OCI-LY7 (cell line): Measurements from ENCODE around the gene MAP3K6. TPM values are rescaled to one million over a fixed set of nuclear protein-coding genes. Genes with fewer than 3 reads are reported as not detected.
"Not testable (repeated sequence)": the region's sequence is repeated elsewhere in the genome, so short reads cannot be mapped to it uniquely, and the experiment has no call there.

Source experiments
- BruUV-seq: library from RNA; stranded (reverse); fragments of 400-500 nt; replicated peaks from 2 replicates; lab custom pipeline; 2021; lab: Mats Ljungman, UMichigan
- CTCF ChIA-PET: fragments of 300-600 bp; sonication (Branson Sonifier 250); formaldehyde crosslinking; loops from one replicate; lab custom pipeline; 2022; ENCODE audit warnings: antibody characterized with exemption; ENCODE audit not compliant: unreplicated experiment; lab: Charles Lee
- POLR2A ChIA-PET: fragments of 300-600 bp; sonication (Branson Sonifier 250); formaldehyde crosslinking; loops from one replicate; lab custom pipeline; 2022; ENCODE audit warnings: antibody characterized with exemption; lab: Charles Lee
- DNase-seq: peaks from one replicate; pipeline ENCODE4 v3.0.0-alpha.2; 2015; ENCODE audit warnings: low spot score
- H2AFZ ChIP-seq: fragments of 200-600 bp; sonication (generic), shearing (Covaris generic); 2 replicates; pipeline ENCODE4 v1.6.1; 2014; ENCODE audit warnings: mild to moderate bottlenecking, antibody characterized with exemption, low read length, moderate library complexity
- H3K27ac ChIP-seq: fragments of 200-600 bp; sonication (generic); 2 replicates; pipeline ENCODE4 v1.5.1; 2014; ENCODE audit warnings: mixed run types, low read depth, mild to moderate bottlenecking, moderate library complexity, low read length, inconsistent platforms; ENCODE audit not compliant: poor library complexity, severe bottlenecking
- H3K36me3 ChIP-seq: fragments of 200-600 bp; sonication (generic); 2 replicates; pipeline ENCODE4 v1.6.1; 2014; ENCODE audit warnings: mild to moderate bottlenecking, antibody characterized with exemption, low read length, moderate library complexity, mixed read lengths; ENCODE audit not compliant: insufficient read depth
- H3K4me1 ChIP-seq: fragments of 200-600 bp; sonication (generic); 2 replicates; pipeline ENCODE4 v1.5.1; 2014; ENCODE audit warnings: mild to moderate bottlenecking, low read length; ENCODE audit not compliant: insufficient read depth, poor library complexity, severe bottlenecking
- H3K4me2 ChIP-seq: fragments of 200-600 bp; sonication (generic); 2 replicates; pipeline ENCODE4 v1.6.1; 2014; ENCODE audit warnings: mild to moderate bottlenecking, low read length
- H3K4me3 ChIP-seq: fragments of 200-600 bp; sonication (generic); 2 replicates; pipeline ENCODE4 v1.5.1; 2014; ENCODE audit warnings: mild to moderate bottlenecking, low read depth, low read length; ENCODE audit not compliant: poor library complexity, severe bottlenecking
- H3K79me2 ChIP-seq: fragments of 200-600 bp; sonication (generic); 2 replicates; pipeline ENCODE4 v1.6.1; 2016; ENCODE audit warnings: low read depth, mild to moderate bottlenecking, low read length, moderate library complexity, mixed read lengths; ENCODE audit not compliant: insufficient read depth
- H3K9me2 ChIP-seq: fragments of 200-600 bp; sonication (generic); 2 replicates; pipeline ENCODE4 v1.6.1; 2016; ENCODE audit warnings: mild to moderate bottlenecking, low read length, mixed read lengths; ENCODE audit not compliant: insufficient read depth
- H3K9me3 ChIP-seq: fragments of 200-600 bp; sonication (generic); 2 replicates; pipeline ENCODE4 v1.6.1; 2014; ENCODE audit warnings: mild to moderate bottlenecking, mixed run types, low read length, mixed read lengths
- H4K20me1 ChIP-seq: fragments of 200-600 bp; sonication (generic); 2 replicates; pipeline ENCODE4 v1.6.1; 2014; ENCODE audit warnings: mild to moderate bottlenecking, antibody characterized with exemption, low read length, moderate library complexity, mixed read lengths; ENCODE audit not compliant: insufficient read depth
- EZH2phosphoT487 ChIP-seq: fragments of 200-600 bp; sonication (generic); IDR thresholded peaks from 2 replicates; pipeline ENCODE4 v1.6.1; 2018; ENCODE audit warnings: low read depth, borderline replicate concordance, mild to moderate bottlenecking, mixed run types, antibody characterized with exemption, low read length, moderate library complexity, mixed read lengths
- intact Hi-C: fragments of 100-400 bp; cut with micrococcal nuclease; formaldehyde crosslinking; loops from one replicate; pipeline ENCODE4 v1.10.0; 2022; ENCODE audit not compliant: unreplicated experiment
- total RNA-seq, 2 experiments: library from RNA; depleted of rRNA in 1 of 2; stranded (reverse); fragments of >200 nt in 1 of 2; shearing (Covaris generic) in 1 of 2; gene quantifications; 2 replicates each; pipeline ENCODE4 v1.2.3, GENCODE V29; 2014 to 2022
- TF ChIP-seq, protein P1 (sequence below): fragments of 200-600 bp; sonication (generic); conservative IDR thresholded peaks from 2 replicates; pipeline ENCODE4 v1.5.1; 2014; ENCODE audit warnings: mild to moderate bottlenecking, antibody characterized with exemption, low read length, moderate library complexity, mixed read lengths

Gene MAP3K6
- total RNA-seq, 2 experiments from 2014 or later = 5.9 to 8.0 TPM

DNA sequence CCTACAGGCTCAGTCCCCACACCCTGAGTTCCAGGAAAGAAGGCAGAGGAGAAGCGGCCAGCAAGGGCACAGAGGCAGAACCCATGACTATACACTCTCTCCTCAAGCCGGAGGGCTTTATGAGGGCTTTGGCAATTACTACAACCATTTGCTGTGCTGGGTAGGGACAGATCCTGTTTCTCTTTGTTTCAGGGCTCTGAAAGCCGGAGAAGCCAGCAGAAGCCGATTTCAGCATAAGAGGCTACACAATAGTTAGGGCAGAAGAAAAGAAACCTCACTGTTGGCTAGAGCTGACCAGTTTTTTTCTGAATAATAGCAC is 39.6 kb upstream of the MAP3K6 start:
- intact Hi-C loops = no loop called here
- Histone ChIP-seq H3K4me1 (peaks cover 67% of the 10 kb centered on the region), H3K27ac (peak overlapping the region; percentile 86), H3K9me2 (no peaks in the 10 kb centered on the region), H2AFZ (no peak overlapping the region), H3K79me2 (no peaks in the 10 kb centered on the region), H3K9me3 (no peaks in the 10 kb centered on the region), H3K4me3 (peak overlapping the region; percentile 28), H3K4me2 (peak overlapping the region; percentile 61), H4K20me1 (no peaks in the 10 kb centered on the region), H3K36me3 (peaks cover 41% of the 10 kb centered on the region)
- TF ChIP-seq, protein P1, sequence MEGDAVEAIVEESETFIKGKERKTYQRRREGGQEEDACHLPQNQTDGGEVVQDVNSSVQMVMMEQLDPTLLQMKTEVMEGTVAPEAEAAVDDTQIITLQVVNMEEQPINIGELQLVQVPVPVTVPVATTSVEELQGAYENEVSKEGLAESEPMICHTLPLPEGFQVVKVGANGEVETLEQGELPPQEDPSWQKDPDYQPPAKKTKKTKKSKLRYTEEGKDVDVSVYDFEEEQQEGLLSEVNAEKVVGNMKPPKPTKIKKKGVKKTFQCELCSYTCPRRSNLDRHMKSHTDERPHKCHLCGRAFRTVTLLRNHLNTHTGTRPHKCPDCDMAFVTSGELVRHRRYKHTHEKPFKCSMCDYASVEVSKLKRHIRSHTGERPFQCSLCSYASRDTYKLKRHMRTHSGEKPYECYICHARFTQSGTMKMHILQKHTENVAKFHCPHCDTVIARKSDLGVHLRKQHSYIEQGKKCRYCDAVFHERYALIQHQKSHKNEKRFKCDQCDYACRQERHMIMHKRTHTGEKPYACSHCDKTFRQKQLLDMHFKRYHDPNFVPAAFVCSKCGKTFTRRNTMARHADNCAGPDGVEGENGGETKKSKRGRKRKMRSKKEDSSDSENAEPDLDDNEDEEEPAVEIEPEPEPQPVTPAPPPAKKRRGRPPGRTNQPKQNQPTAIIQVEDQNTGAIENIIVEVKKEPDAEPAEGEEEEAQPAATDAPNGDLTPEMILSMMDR = no peak
- no peak for TF ChIP-seq EZH2phosphoT487
- no TSS peak for BruUV-seq
- ChIA-PET CTCF (no interaction called here), POLR2A (no interaction called here)
- no peak for DNase-seq

DNA sequence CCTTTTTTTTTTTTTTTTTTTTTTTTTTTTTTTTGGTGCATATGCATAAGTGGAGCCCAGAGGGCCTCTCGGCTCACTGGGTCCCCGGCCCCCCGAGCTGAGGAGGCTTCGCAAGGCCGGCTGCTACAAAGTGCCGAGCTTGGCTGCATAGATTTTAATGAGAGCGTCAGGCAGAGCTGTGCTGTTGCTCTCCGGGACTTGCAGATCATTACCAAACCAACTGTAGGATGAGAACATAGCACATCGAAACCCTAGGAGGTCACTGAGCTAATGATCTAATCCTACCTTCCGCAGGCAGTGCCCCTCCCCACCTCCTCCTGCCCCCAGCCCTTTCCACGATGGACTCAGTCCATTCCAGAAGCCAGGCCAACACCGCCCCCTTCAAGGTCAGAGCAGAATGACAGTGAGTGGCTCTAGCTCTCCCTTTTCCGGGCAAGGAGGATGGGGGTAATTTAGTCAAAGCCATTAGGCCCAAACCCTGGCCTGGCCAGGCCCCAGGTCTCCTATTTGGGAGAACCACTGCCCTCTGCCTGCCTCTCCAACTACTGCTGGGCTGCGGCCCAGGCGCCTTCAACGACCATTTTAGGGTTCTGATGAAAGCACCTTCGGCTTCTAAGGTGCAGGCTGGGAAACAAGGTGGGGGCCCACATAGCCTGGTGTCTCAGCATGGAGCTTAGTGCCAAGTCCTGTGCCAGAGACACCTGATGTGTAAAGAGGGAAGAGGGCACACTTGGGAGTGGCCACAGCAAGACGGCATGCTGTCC is 39.0 kb upstream of the MAP3K6 start:
- intact Hi-C loops, H4K20me1 ChIP-seq, H2AFZ ChIP-seq, H3K9me2 ChIP-seq, H3K79me2 ChIP-seq, DNase-seq, BruUV-seq, H3K4me3 ChIP-seq, H3K9me3 ChIP-seq: not testable (repeated sequence)
- Histone ChIP-seq H3K4me1 (peaks cover 67% of the 10 kb centered on the region), H3K36me3 (peaks cover 36% of the 10 kb centered on the region), H3K27ac (peak overlapping the region; percentile 86), H3K4me2 (peak overlapping the region; percentile 61; the same call in 1 of the 2 replicates)
- ChIA-PET POLR2A (interaction anchor here (0.6 to 1.2 kb wide), 3 partner anchors 40 to 156 kb away, joined by 3 to 5 read pairs (median 3); partner anchors contain the start of gene WASF2), CTCF (interaction anchor here (0.6 kb wide), 1 partner anchor 93 kb away, joined by 3 read pairs; no protein-coding TSS in a partner anchor)
- TF ChIP-seq, protein P1 = peak; percentile 43; the same call in 1 of the 2 replicates

DNA sequence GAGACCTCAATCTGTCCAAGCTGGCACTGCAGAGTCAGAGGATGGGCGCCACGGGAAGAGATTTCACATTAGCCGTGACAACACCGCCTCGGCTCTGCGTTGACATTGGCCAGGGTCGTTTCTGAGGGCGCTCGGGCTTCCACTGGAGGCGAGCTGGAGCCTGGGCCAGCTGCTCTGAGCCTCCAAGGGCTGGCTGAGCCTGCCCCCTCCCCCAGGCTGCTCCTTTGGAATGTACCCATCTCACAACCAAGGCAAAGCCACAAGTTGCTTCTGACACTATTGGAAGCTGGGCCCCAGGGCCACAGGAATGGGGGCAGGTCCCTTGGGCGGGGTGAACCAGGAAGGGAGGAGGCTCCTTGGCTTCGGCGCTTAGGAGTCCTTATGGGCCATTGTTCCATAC is 38.3 kb upstream of the MAP3K6 start:
- no peak overlapping the region for H3K4me2 ChIP-seq
- intact Hi-C loops = no loop called here
- H3K36me3 ChIP-seq = peaks cover 29% of the 10 kb centered on the region
- H3K27ac ChIP-seq = peak overlapping the region; percentile 86
- no peak for TF ChIP-seq EZH2phosphoT487
- TF ChIP-seq, protein P1 = no peak
- CTCF ChIA-PET = interaction anchor here (0.6 kb wide), 2 partner anchors 92 to 170 kb away, joined by 3 read pairs; no protein-coding TSS in a partner anchor
- POLR2A ChIA-PET = interaction anchor here (1.1 to 1.2 kb wide), 2 partner anchors 41 to 85 kb away, joined by 3 read pairs; partner anchors contain the start of gene WASF2
- peaks cover 67% of the 10 kb centered on the region for H3K4me1 ChIP-seq
- H4K20me1 ChIP-seq = no peaks in the 10 kb centered on the region
- H3K79me2 ChIP-seq = no peaks in the 10 kb centered on the region
- DNase-seq = no peak
- BruUV-seq = no TSS peak
- no peaks in the 10 kb centered on the region for H3K9me3 ChIP-seq
- no peak overlapping the region for H3K4me3 ChIP-seq
- H2AFZ ChIP-seq = no peak overlapping the region
- no peaks in the 10 kb centered on the region for H3K9me2 ChIP-seq
